K562 (cell line): ENCODE data around the gene ADRM1. TPM values are rescaled to one million over a fixed set of nuclear protein-coding genes. Genes with fewer than 3 reads are reported as not detected.

Source experiments
- ATAC-seq: fragments of 200-7000 bp; cut with Tn5 transposase; 3 replicates; pipeline ENCODE4 v1.9.1; 2020; ENCODE audit warnings: moderate library complexity
- BruUV-seq: library from RNA; stranded (reverse); fragments of 400-500 nt; replicated peaks from 2 replicates; lab custom pipeline; 2021; lab: Mats Ljungman, UMichigan
- CTCF ChIA-PET: fragments of 300-600 bp; formaldehyde crosslinking; extraction: SDS; loops from one replicate; lab custom pipeline; 2021; ENCODE audit warnings: low intra/inter-chr PET ratio; lab: Yijun Ruan, JAX
- POLR2A ChIA-PET: fragments of 300-600, 350-650 bp; sonication (Branson Sonifier 250); formaldehyde crosslinking; extraction: SDS; loops from one replicate; lab custom pipeline; 2021; ENCODE audit warnings: antibody characterized with exemption, inconsistent platforms; lab: Yijun Ruan, JAX
- DNase-seq, 4 experiments: peaks; one replicate each; pipeline versions ENCODE4 v3.0.0 to v3.0.0-alpha.2; 2011 to 2018; ENCODE audit warnings: low spot score in 3 of 4, mixed read lengths in 3 of 4; ENCODE audit errors: extremely low read depth in 1 of 4
- FAIRE-seq: peaks from 2 replicates; lab custom pipeline; 2011; peaks lifted over from hg19 to GRCh38; lab: Jason Lieb, UNC
- H2AFZ ChIP-seq: 2 replicates; pipeline ENCODE4 v1.6.0; 2011; ENCODE audit warnings: low read depth, low read length, control low read depth, inconsistent platforms
- H3K27ac ChIP-seq: fragments of 200-600 bp; 3 replicates; pipeline ENCODE4 v1.8.0; 2011; ENCODE audit warnings: low read depth, mild to moderate bottlenecking, control low read depth, inconsistent platforms, low read length, moderate library complexity, mixed read lengths; ENCODE audit errors: extremely low read depth
- H3K27me3 ChIP-seq, 2 experiments: fragments of 300-600 bp in 1 of 2; 2 replicates in 1 of 2; 3 replicates in 1 of 2; pipeline versions ENCODE4 v1.6.0 to v1.8.0; 2011; ENCODE audit warnings: inconsistent platforms in 2 of 2, low read length in 2 of 2, mild to moderate bottlenecking in 1 of 2, mixed read lengths in 1 of 2, moderate library complexity in 1 of 2; ENCODE audit not compliant: control insufficient read depth in 2 of 2, insufficient read depth in 2 of 2
- H3K36me3 ChIP-seq: fragments of 300-600 bp; 3 replicates; pipeline ENCODE4 v1.8.0; 2011; ENCODE audit warnings: mild to moderate bottlenecking, low read length, inconsistent platforms; ENCODE audit not compliant: control insufficient read depth, insufficient read depth
- H3K4me1 ChIP-seq, 2 experiments: fragments of 200-600 bp in 1 of 2; replicated peaks in 1 of 2; 2 replicates in 1 of 2; 3 replicates in 1 of 2; pipeline versions ENCODE4 v1.5.1 to v1.8.0; 2011; ENCODE audit warnings: inconsistent platforms in 2 of 2, low read length in 2 of 2, mild to moderate bottlenecking in 1 of 2, mixed read lengths in 1 of 2, moderate library complexity in 1 of 2; ENCODE audit not compliant: control insufficient read depth in 2 of 2, insufficient read depth in 2 of 2
- H3K4me2 ChIP-seq: 2 replicates; pipeline ENCODE4 v1.6.1; 2011; ENCODE audit warnings: low read length, control low read depth, inconsistent platforms, mixed read lengths; ENCODE audit not compliant: insufficient read depth
- H3K4me3 ChIP-seq: fragments of 200-600 bp; sonication (generic), shearing (Covaris generic); 2 replicates; pipeline ENCODE4 v1.5.1; 2016; ENCODE audit warnings: control low read depth, inconsistent platforms
- H3K79me2 ChIP-seq: fragments of 200-600 bp; 3 replicates; pipeline ENCODE4 v1.8.0; 2011; ENCODE audit warnings: low read length, inconsistent platforms; ENCODE audit not compliant: control insufficient read depth, insufficient read depth
- H3K9ac ChIP-seq, 2 experiments: 2 replicates each; pipeline versions ENCODE4 v1.6.0 to v1.6.1; 2011; ENCODE audit warnings: low read depth in 2 of 2, low read length in 2 of 2, control low read depth in 1 of 2, inconsistent platforms in 1 of 2, mild to moderate bottlenecking in 1 of 2, mixed read lengths in 1 of 2; ENCODE audit not compliant: insufficient read depth in 1 of 2
- H3K9me1 ChIP-seq: one replicate; pipeline ENCODE4 v1.6.0; 2011; ENCODE audit warnings: inconsistent platforms, mild to moderate bottlenecking, low read length, moderate library complexity; ENCODE audit not compliant: control insufficient read depth, insufficient read depth
- H3K9me3 ChIP-seq: replicated peaks from 2 replicates; pipeline ENCODE4 v1.5.1; 2011; ENCODE audit warnings: low read depth, low read length, inconsistent platforms; ENCODE audit not compliant: control insufficient read depth, insufficient read depth
- H4K20me1 ChIP-seq: replicated peaks from 2 replicates; pipeline ENCODE4 v1.6.1; 2011; ENCODE audit warnings: low read length, inconsistent platforms, mixed read lengths; ENCODE audit not compliant: control insufficient read depth, insufficient read depth
- BDP1 ChIP-seq: IDR thresholded peaks from 3 replicates; pipeline ENCODE4 v1.6.1; 2011; ENCODE audit not compliant: insufficient read length, insufficient read depth
- DACH1 ChIP-seq: fragments of 450-650 bp; IDR thresholded peaks from 2 replicates; pipeline ENCODE4 v1.6.1; 2018; ENCODE audit not compliant: partially characterized antibody
- DDX20 ChIP-seq: fragments of 450-650 bp; IDR thresholded peaks from 2 replicates; pipeline ENCODE4 v1.6.1; 2016; ENCODE audit warnings: missing genetic modification characterization, low read depth, mild to moderate bottlenecking, missing compliant biosample characterization, moderate library complexity
- EP300 ChIP-seq: IDR thresholded peaks from 2 replicates; pipeline ENCODE4 v1.6.1; 2012; ENCODE audit warnings: low read length, improper control_type of control experiment
- ETV1 ChIP-seq: fragments of 450-650 bp; conservative IDR thresholded peaks from 2 replicates; pipeline ENCODE4 v1.6.1; 2016; ENCODE audit warnings: missing genetic modification characterization, control low read depth, low read depth, missing compliant biosample characterization
- HIVEP1 ChIP-seq: fragments of 250-450 bp; sonication (Bioruptor Pico); IDR thresholded peaks from 2 replicates; pipeline ENCODE4 v1.4.0; 2020; ENCODE audit warnings: mild to moderate bottlenecking
- ID3 ChIP-seq, 2 experiments: fragments of 250-450 bp in 1 of 2; fragments of 450-650 bp in 1 of 2; sonication (Bioruptor Pico) in 1 of 2; IDR thresholded peaks; 2 replicates each; pipeline versions ENCODE4 v1.6.1 to v1.8.0; 2016 to 2021; ENCODE audit warnings: mild to moderate bottlenecking in 2 of 2, moderate library complexity in 2 of 2, missing compliant biosample characterization in 1 of 2, missing genetic modification characterization in 1 of 2
- LCOR ChIP-seq: sonication (generic); formaldehyde crosslinking; IDR thresholded peaks from 2 replicates; pipeline ENCODE4 v1.8.0; 2022; ENCODE audit warnings: mild to moderate bottlenecking, missing genetic modification reagents
- MTA2 ChIP-seq: fragments of 450-650 bp; IDR thresholded peaks from 2 replicates; pipeline ENCODE4 v1.6.1; 2016; ENCODE audit warnings: low read depth
- NFATC3 ChIP-seq: fragments of 450-650 bp; IDR thresholded peaks from 2 replicates; pipeline ENCODE4 v1.6.1; 2017; ENCODE audit warnings: mild to moderate bottlenecking
- NFXL1 ChIP-seq: fragments of 450-650 bp; formaldehyde crosslinking; IDR thresholded peaks from 2 replicates; pipeline ENCODE4 v1.4.0; 2021; ENCODE audit warnings: mild to moderate bottlenecking
- NUFIP1 ChIP-seq: fragments of 450-650 bp; IDR thresholded peaks from 2 replicates; pipeline ENCODE4 v1.6.1; 2018; ENCODE audit not compliant: partially characterized antibody
- RB1 ChIP-seq: fragments of 450-650 bp; IDR thresholded peaks from 2 replicates; pipeline ENCODE4 v1.6.1; 2017; ENCODE audit warnings: low read depth, mild to moderate bottlenecking
- STAT5B ChIP-seq: fragments of 250-450 bp; sonication (Bioruptor Pico); IDR thresholded peaks from 2 replicates; pipeline ENCODE4 v1.8.0; 2021; ENCODE audit warnings: mild to moderate bottlenecking, inconsistent platforms
- TAF7 ChIP-seq: fragments of 450-650 bp; IDR thresholded peaks from 2 replicates; pipeline ENCODE4 v1.6.1; 2016; ENCODE audit warnings: missing genetic modification characterization, missing compliant biosample characterization
- TEAD2 ChIP-seq: fragments of 450-650 bp; IDR thresholded peaks from 2 replicates; pipeline ENCODE4 v1.6.1; 2016; ENCODE audit warnings: missing genetic modification characterization, control low read depth, missing compliant biosample characterization
- UBTF ChIP-seq, 2 experiments: IDR thresholded peaks; 2 replicates each; pipeline ENCODE4 v1.6.1; 2012; ENCODE audit warnings: improper control_type of control experiment in 2 of 2, low read depth in 2 of 2, low read length in 2 of 2, borderline replicate concordance in 1 of 2
- ZC3H8 ChIP-seq: fragments of 450-650 bp; IDR thresholded peaks from 2 replicates; pipeline ENCODE4 v1.6.1; 2017
- ZFP30 ChIP-seq: fragments of 250-450 bp; sonication (Bioruptor Pico); IDR thresholded peaks from 2 replicates; pipeline ENCODE4 v1.8.0; 2022; ENCODE audit warnings: moderate library complexity, mild to moderate bottlenecking, inconsistent platforms, borderline replicate concordance
- ZNF12 ChIP-seq: sonication (generic); formaldehyde crosslinking; IDR thresholded peaks from 2 replicates; pipeline ENCODE4 v1.4.0; 2020; ENCODE audit warnings: mild to moderate bottlenecking, missing genetic modification reagents
- ZNF512 ChIP-seq: IDR thresholded peaks from 2 replicates; pipeline ENCODE4 v1.6.1; 2016; ENCODE audit warnings: missing genetic modification characterization, missing compliant biosample characterization
- WGBS: fragments of 100-300 bp; shearing (Covaris generic); methylation state at CpG from one replicate; pipeline ENCODE4 v1.1.6; 2016; ENCODE audit warnings: low coverage, mixed read lengths; ENCODE audit not compliant: insufficient coverage; ENCODE audit errors: missing lambda C conversion rate; 5-methylcytosine and 5-hydroxymethylcytosine counted together
- in situ Hi-C: fragments of 300-500 bp; cut with MboI; formaldehyde crosslinking; loops from 4 replicates; pipeline ENCODE4 v1.15.0; 2018; ENCODE audit warnings: inconsistent platforms, mixed read lengths
- intact Hi-C: fragments of 100-400 bp; cut with micrococcal nuclease; formaldehyde crosslinking; loops from 2 replicates; pipeline ENCODE4 v1.14.2; 2022
- polyA plus RNA-seq, 8 experiments: library from polyadenylated mRNA; depleted of rRNA in 4 of 8; stranded (reverse) in 5 of 8; unstranded in 3 of 8; fragments of >200 nt; fragmentation: Nextera tagmentation in 2 of 8; fragmentation: Illumina TruSeq in 1 of 8; extraction: Ambion mirVana in 2 of 8; extraction: Trizol in 1 of 8; gene quantifications; 2 replicates each; pipeline versions ENCODE4 v1.2.1 to v1.2.3, GENCODE V29; 2011 to 2014; ENCODE audit warnings: inconsistent platforms in 1 of 8, missing spikeins in 1 of 8
- total RNA-seq, 7 experiments: library from RNA; depleted of rRNA in 6 of 7; stranded (reverse); fragments of >200 nt in 6 of 7; fragmentation: Illumina TruSeq in 2 of 7; extraction: Trizol in 2 of 7; gene quantifications; 2 replicates each; pipeline versions ENCODE4 v1.2.1 to v1.2.3, GENCODE V29; 2011 to 2021; ENCODE audit warnings: low replicate concordance in 1 of 7

ADRM1 gene
- total and polyA plus RNA-seq, 9 of the 15 experiments (the other 6 are each of a cell fraction or from before 2014, with no cell fraction given), result 5.0 to 223 (median 67.4) TPM

- ATAC-seq (peak; percentile 6), DNase-seq (no peak), FAIRE-seq (peak; percentile 74)
- Histone ChIP-seq H3K9me3 (no peaks in the 10 kb centered on the region), H3K4me1 (peaks cover 30 to 92% of the 10 kb centered on the region in 2 experiments), H3K4me3 (peak overlapping the region; percentile 42), H3K27ac (peak overlapping the region; percentile 92), H3K36me3 (peaks cover 65% of the 10 kb centered on the region; the same call in 1 of the 3 replicates), H3K9me1 (no peaks in the 10 kb centered on the region), H2AFZ (peak overlapping the region; percentile 40; the same call in 1 of the 2 replicates), H3K27me3 (no peaks in the 10 kb centered on the region), H3K79me2 (peaks cover 58% of the 10 kb centered on the region), H3K4me2 (peak overlapping the region; percentile 97), H4K20me1 (0 out of 2 replicates have a peak, but pooled peaks cover 3% of the 10 kb centered on the region), H3K9ac (peak overlapping the region; percentile 89 to 93)
- intact Hi-C loops, result loop anchor here (2.0 kb wide), 1 partner anchor 37 kb away; no protein-coding TSS in a partner anchor
- WGBS, result 17% methylated on average over 7 of the region's 7 CpGs
- CTCF ChIA-PET, result no interaction called here
- POLR2A ChIA-PET, result interaction anchor here (0.6 to 2.2 kb wide), 10 partner anchors 8 to 437 kb away, joined by 3 to 7 read pairs (median 4); partner anchors contain the start of genes ADRM1 and LAMA5
- in situ Hi-C loops, result no loop called here
- no TSS peak for BruUV-seq
- TF ChIP-seq RB1 (0 out of 2 replicates have a peak, but pooled peaks have one; percentile 3), ZFP30 (CRISPR knock-in tag) (no peak), NFXL1 (CRISPR knock-in tag) (no peak), TAF7 (no peak), EP300 (no peak), ETV1 (0 out of 2 replicates have a peak, but pooled peaks have one; percentile 14), BDP1 (no peak), HIVEP1 (CRISPR knock-in tag) (no peak), DACH1 (peak; percentile 2), ZNF512 (no peak), NFATC3 (no peak), ID3 (CRISPR knock-in tag; IDR thresholded peaks at IDR 0.05) (no peak), ID3 (tag; IDR thresholded peaks at IDR 0.05) (no peak), MTA2 (no peak), DDX20 (no peak), LCOR (CRISPR knock-in tag) (no peak), ZC3H8 (no peak), TEAD2 (tag) (no peak), STAT5B (CRISPR knock-in tag) (no peak), NUFIP1 (peak; percentile 5), UBTF (IDR thresholded peaks at IDR 0.05; ENCODE audit: borderline replicate concordance in 1 of 2, low read depth in 2 of 2, low read length in 2 of 2) (no peak), ZNF12 (CRISPR knock-in tag) (0 out of 2 replicates have a peak, but pooled peaks have one; percentile 40)
These were observed 54.9 kb downstream of the ADRM1 start for GRCh38 chr20:62357681-62358080.
